ENCODE results near the gene PNMT. TPM values are rescaled to one million over a fixed set of nuclear protein-coding genes. Genes with fewer than 3 reads are reported as not detected.

The PNMT gene
- total and polyA plus RNA-seq, 2 donors (not counting 3 experiments of a cell fraction or from before 2014, with no cell fraction given) = 0.11 TPM; not detected in 1

DNA sequence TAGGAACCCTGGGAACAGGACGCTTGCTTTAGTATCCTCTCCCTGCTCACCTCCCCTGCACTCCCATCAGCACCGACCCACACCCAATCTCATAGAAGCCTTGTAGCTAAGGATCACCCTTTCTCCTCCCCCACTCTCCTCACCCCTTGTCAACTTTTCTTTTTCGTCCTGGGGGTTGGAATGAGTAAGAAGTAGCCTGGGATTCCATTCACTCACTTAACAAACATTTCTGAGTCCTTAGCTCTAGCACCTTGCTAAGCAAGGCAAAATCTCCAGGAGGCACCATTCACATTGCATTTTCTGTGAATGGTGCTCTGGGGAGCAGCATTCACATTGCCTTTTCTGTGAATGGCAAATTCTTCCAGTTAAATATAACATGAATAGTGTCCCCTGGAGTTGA is 20.7 kb downstream of the PNMT start:
- Histone ChIP-seq H3K79me2 (ENCODE audit: control insufficient read depth, insufficient read depth, low read length) (no peaks in the 10 kb centered on the region), H3K9me3 (replicated peaks; ENCODE audit: control insufficient read depth, insufficient read depth, low read length) (no peaks in the 10 kb centered on the region), H3K27ac (ENCODE audit: insufficient read depth, low read depth, low read length) (no peak overlapping the region), H3K9ac (replicated peaks; ENCODE audit: extremely low read depth, insufficient read depth, low read length) (no peak overlapping the region), H3K9me1 (replicated peaks; ENCODE audit: control insufficient read depth, extremely low read depth, insufficient read depth, low read length) (no peaks in the 10 kb centered on the region), H3K36me3 (ENCODE audit: control insufficient read depth in 2 of 2, extremely low read depth in 1 of 2, insufficient read depth in 2 of 2, low read length in 2 of 2) (no peaks in the 10 kb centered on the region), H3K4me2 (ENCODE audit: insufficient read depth, low read length) (peak overlapping the region; percentile 95), H4K20me1 (replicated peaks; ENCODE audit: control insufficient read depth, extremely low read depth, insufficient read depth, low read length) (no peaks in the 10 kb centered on the region), H3K27me3 (ENCODE audit: control insufficient read depth in 2 of 2, insufficient read depth in 2 of 2, low read length in 2 of 2) (no peaks in the 10 kb centered on the region), H2AFZ (ENCODE audit: low read depth, low read length) (peak overlapping the region; percentile 84), H3K4me1 (ENCODE audit: control insufficient read depth, extremely low read depth, insufficient read depth, low read length) (peaks cover 9% of the 10 kb centered on the region), H3K4me3 (replicated peaks in 1 of 3; ENCODE audit: insufficient read depth in 1 of 3, low read depth in 1 of 3, low read length in 3 of 3) (peak overlapping the region in 1 of 3 experiments; percentile 91)
- dilution Hi-C loops (cut with MboI; ENCODE audit: extremely low pct_ligation_motif_present, low sequenced_read_pairs) (no loop called here), intact Hi-C loops (cut with micrococcal nuclease) (no loop called here)
- BruUV-seq (replicated peaks) = no TSS peak
- TF ChIP-seq, protein P1, sequence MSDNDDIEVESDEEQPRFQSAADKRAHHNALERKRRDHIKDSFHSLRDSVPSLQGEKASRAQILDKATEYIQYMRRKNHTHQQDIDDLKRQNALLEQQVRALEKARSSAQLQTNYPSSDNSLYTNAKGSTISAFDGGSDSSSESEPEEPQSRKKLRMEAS (IDR thresholded peaks at IDR 0.05; ENCODE audit: insufficient read depth, insufficient read length) = no peak
- TF ChIP-seq POLR2AphosphoS5 (IDR thresholded peaks at IDR 0.05; ENCODE audit: insufficient read depth, low read depth, low read length) = no peak
- TF ChIP-seq JUN (IDR thresholded peaks at IDR 0.05; ENCODE audit: borderline replicate concordance, insufficient read depth, insufficient read length, low read depth) = no peak
- TF ChIP-seq MYC (IDR thresholded peaks at IDR 0.05; ENCODE audit: low read depth, low read length) = no peak
- FAIRE-seq (no peak), DNase-seq (ENCODE audit: low read depth, low spot score) (no peak)
- POLR2A ChIA-PET = interaction anchor here (1.0 kb wide), 1 partner anchor 16 kb away, joined by 3 read pairs; no protein-coding TSS in a partner anchor
- CTCF ChIA-PET = interaction anchor here (1.3 to 2.1 kb wide), 3 partner anchors 11 to 41 kb away, joined by 3 to 12 read pairs (median 8); partner anchors contain the start of genes ERBB2, MIEN1 and PNMT

GRCh38 chr17:39694593-39694992 is 26.3 kb downstream of the PNMT start:
- POLR2A ChIA-PET = no interaction called here
- CTCF ChIA-PET = interaction anchor here (0.8 to 1.5 kb wide), 3 partner anchors 24 to 73 kb away, joined by 3 read pairs; no protein-coding TSS in a partner anchor
- intact Hi-C loops (cut with micrococcal nuclease) = no loop called here
- Histone ChIP-seq H3K4me1 (ENCODE audit: control insufficient read depth, extremely low read depth, insufficient read depth, low read length) (no peaks in the 10 kb centered on the region), H3K79me2 (ENCODE audit: control insufficient read depth, insufficient read depth, low read length) (no peaks in the 10 kb centered on the region), H2AFZ (ENCODE audit: low read depth, low read length) (no peak overlapping the region), H3K36me3 (ENCODE audit: control insufficient read depth in 2 of 2, extremely low read depth in 1 of 2, insufficient read depth in 2 of 2, low read length in 2 of 2) (no peaks in the 10 kb centered on the region), H3K9me1 (replicated peaks; ENCODE audit: control insufficient read depth, extremely low read depth, insufficient read depth, low read length) (no peaks in the 10 kb centered on the region), H3K4me2 (ENCODE audit: insufficient read depth, low read length) (no peak overlapping the region), H3K9ac (replicated peaks; ENCODE audit: extremely low read depth, insufficient read depth, low read length) (no peak overlapping the region), H3K27ac (ENCODE audit: insufficient read depth, low read depth, low read length) (no peak overlapping the region), H3K27me3 (ENCODE audit: control insufficient read depth in 2 of 2, insufficient read depth in 2 of 2, low read length in 2 of 2) (no peaks in the 10 kb centered on the region), H4K20me1 (replicated peaks; ENCODE audit: control insufficient read depth, extremely low read depth, insufficient read depth, low read length) (no peaks in the 10 kb centered on the region), H3K4me3 (replicated peaks in 1 of 3; ENCODE audit: insufficient read depth in 1 of 3, low read depth in 1 of 3, low read length in 3 of 3) (no peak overlapping the region), H3K9me3 (replicated peaks; ENCODE audit: control insufficient read depth, insufficient read depth, low read length) (no peaks in the 10 kb centered on the region)
- FAIRE-seq (no peak), DNase-seq (ENCODE audit: low read depth, low spot score) (no peak)
- BruUV-seq (replicated peaks) = no TSS peak
- no peak for TF ChIP-seq POLR2AphosphoS5 (IDR thresholded peaks at IDR 0.05; ENCODE audit: insufficient read depth, low read depth, low read length)
- TF ChIP-seq POLR2A (IDR thresholded peaks at IDR 0.05; ENCODE audit: low read depth, low read length) = no peak
- TF ChIP-seq, protein P1 (IDR thresholded peaks at IDR 0.05; ENCODE audit: insufficient read depth, insufficient read length) = no peak
- no peak for TF ChIP-seq EZH2 (IDR thresholded peaks at IDR 0.05; ENCODE audit: borderline replicate concordance, low read depth, low read length, severe bottlenecking)
- no peak for TF ChIP-seq MYC (IDR thresholded peaks at IDR 0.05; ENCODE audit: low read depth, low read length)
- TF ChIP-seq FOS (IDR thresholded peaks at IDR 0.05; ENCODE audit: borderline replicate concordance, insufficient read depth, low read length) = no peak
- TF ChIP-seq, protein P2, sequence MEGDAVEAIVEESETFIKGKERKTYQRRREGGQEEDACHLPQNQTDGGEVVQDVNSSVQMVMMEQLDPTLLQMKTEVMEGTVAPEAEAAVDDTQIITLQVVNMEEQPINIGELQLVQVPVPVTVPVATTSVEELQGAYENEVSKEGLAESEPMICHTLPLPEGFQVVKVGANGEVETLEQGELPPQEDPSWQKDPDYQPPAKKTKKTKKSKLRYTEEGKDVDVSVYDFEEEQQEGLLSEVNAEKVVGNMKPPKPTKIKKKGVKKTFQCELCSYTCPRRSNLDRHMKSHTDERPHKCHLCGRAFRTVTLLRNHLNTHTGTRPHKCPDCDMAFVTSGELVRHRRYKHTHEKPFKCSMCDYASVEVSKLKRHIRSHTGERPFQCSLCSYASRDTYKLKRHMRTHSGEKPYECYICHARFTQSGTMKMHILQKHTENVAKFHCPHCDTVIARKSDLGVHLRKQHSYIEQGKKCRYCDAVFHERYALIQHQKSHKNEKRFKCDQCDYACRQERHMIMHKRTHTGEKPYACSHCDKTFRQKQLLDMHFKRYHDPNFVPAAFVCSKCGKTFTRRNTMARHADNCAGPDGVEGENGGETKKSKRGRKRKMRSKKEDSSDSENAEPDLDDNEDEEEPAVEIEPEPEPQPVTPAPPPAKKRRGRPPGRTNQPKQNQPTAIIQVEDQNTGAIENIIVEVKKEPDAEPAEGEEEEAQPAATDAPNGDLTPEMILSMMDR (IDR thresholded peaks at IDR 0.05; ENCODE audit: extremely low read depth in 1 of 2, insufficient read depth in 1 of 2, low read depth in 1 of 2, low read length in 2 of 2) = no peak
- TF ChIP-seq GATA2 (IDR thresholded peaks at IDR 0.05; ENCODE audit: insufficient read depth, insufficient read length, low read depth, low read length) = no peak
- no peak for TF ChIP-seq JUN (IDR thresholded peaks at IDR 0.05; ENCODE audit: borderline replicate concordance, insufficient read depth, insufficient read length, low read depth)
- dilution Hi-C loops (cut with MboI; ENCODE audit: extremely low pct_ligation_motif_present, low sequenced_read_pairs) = no loop called here

Data from endothelial cell of umbilical vein (primary cell).